Glomerular visceral epithelial cell (primary cell): Measurements from ENCODE around the gene ZBTB18.

Experiments
- DNase-seq: peaks from one replicate; pipeline ENCODE4 v3.0.0-alpha.2; 2016; ENCODE audit errors: extremely low spot score

The ZBTB18 gene

GRCh38 chr1:244062156-244062725 is 11.2 kb downstream of the ZBTB18 start:
- no peak for DNase-seq

- DNase-seq = no peak
Measured at GRCh38 chr1:244063498-244063897, 12.4 kb downstream of the ZBTB18 start.

DNA sequence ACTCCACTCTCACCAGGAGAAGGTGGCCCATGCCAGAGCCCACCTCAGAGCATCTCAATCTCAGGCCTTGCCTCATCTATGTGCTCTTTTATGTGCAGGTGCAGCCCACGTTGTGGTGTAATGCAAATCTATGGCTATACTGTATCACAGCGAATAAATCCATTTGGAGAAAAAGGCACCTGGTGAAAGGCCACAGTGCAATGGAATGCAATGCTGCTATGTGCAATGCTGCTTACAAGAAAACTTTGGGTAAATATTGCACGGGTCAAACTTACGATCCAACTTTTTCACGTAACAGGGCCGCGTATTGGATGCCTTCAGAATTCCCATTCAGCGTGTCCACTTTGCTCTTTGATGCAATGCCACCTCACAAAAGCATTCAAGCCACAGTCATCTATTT is 13.5 kb downstream of the ZBTB18 start:
- no peak for DNase-seq

DNA sequence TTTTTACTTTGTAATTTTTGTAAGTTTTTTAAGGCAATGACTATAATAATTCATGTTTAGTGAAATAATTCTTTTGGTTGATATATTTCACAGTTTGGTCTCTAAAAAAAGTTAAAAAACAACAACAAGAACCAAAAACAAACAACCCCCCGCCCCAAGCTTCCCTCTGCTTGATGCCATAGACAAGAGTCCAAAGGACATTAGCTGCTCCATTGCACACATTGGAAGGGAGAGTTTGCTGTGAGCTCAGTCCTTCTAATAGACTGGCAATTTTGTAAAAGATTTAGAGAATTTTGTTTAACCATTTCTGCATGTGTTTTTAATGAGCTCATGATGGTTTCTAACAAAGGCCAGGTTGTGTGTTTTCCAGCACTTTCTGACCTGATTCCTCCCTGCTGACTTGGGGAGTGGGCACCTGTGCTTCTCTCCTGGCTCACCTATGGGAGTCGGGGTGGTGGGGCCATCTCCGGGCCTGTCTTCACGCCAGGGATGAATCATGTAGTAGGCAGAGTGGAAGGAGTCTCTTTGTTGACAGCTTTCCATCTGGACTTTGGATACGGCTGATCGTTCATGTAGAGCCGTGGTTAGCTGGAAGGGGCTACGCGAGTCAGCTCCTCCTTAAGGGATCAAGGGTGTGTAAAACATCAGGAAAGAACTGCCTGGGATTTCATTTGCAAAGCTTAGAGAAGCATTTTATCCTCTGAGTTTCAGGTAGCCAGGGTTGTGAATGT is 14.1 kb downstream of the ZBTB18 start:
- DNase-seq = peak; percentile 69

DNA sequence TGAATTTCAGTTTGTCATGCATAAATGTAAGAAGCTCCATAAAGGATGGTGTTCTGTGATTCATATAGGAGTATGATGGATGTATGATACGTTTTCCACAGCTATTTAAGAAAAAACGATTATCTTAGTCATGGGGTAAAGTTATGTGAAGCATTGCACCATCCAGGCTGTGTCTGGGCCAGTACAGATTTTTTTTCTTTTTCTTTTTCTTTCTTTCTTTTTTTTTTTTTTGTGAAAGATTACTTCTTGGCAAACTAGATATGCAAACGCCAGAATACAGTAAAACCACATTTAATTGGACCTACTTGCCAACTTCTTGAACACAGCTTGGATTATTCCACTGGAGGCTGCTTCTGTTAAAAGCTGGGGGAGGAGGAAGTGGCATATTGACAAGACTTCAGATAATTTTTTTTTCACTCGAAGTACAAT is 14.9 kb downstream of the ZBTB18 start:
- DNase-seq = peak; percentile 46

DNA sequence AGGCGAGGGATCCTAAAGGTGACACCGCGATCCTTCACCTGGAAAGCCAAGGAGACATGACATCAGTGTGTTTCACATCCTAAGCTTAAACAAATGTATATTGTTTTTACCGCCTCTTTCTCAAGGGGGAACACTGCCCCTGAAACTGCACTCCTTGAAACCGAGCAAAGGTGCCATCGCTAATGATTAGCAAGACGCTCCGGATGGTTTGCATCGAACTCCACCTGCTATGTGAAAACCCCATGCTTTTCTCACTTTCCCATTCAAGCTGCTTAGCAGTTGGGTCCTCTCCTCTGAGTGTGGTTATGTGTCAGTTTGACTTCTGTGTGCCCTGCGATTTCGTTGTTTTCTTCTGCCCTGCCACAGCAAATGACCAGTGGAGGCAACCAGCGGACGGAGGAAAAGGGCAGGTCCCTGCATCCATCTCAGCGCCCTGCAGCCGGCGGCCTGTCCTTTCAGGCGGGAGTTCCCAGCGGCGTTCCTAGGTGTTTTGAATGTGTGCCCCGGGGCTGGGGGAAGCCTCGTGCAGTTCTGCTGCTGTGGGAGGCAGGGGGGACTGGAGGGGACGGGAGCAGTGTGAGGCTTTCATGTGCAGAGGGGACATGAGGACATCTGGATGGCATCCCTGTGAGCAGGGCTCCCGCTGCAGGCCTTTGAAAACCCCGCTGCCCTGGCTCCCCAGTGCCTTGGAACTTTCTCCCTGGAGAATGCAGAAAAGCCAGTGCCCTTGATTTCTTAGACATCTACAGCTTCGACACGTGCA is 16.1 kb downstream of the ZBTB18 start:
- no peak for DNase-seq

DNA sequence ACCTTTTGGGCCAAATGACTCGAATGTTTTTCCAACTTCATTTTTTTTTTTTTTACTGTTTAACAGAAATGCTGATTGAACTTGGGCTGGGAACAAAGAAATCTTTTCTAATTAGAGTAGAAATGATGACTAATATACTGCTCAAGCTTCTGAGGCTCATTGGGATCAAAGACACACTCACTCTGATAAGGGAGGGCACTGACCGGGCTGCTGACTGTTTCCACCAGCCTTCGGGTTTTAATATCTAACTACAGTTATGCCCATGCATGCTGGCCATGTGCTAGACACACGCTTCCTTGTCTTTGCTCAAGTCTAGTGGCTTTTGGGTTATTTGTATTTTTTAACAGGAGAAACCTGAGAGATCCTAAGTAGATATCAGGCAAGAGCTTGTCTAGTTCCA is 16.8 kb downstream of the ZBTB18 start:
- DNase-seq = peak; percentile 71

GRCh38 chr1:244068567-244068966 is 17.5 kb downstream of the ZBTB18 start:
- no peak for DNase-seq

- no peak for DNase-seq
Measured at GRCh38 chr1:244069326-244069898, 18.3 kb downstream of the ZBTB18 start.

DNA sequence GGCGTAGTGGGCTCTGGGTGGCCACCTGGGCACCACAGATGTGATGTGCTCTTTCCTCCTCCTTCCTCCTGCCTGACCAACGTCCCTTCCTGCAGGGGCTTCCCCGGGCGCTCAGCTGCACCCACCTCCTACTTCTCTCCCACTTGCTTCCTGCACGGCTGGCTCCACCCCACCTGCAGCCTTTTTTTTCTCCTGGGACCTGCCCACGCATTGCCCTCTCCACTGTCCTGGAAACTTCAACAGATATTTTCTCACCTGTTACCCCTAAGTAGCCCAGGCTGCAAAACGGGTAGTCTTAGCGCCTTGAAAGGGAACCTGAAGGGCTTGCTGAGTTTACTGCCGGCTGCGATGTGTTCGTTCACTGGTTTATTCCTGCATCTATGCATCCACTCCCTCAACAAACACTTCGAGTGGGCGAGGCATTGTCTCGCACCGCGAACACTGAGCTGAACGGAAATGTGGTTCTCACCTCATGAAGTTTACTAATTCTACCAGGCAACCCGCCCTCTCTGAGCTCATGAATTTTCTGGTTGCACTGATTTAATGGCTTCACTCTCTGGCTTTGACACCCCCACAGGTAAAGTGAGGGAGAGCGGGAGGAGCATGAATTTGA is 23.6 kb downstream of the ZBTB18 start:
- no peak for DNase-seq

DNA sequence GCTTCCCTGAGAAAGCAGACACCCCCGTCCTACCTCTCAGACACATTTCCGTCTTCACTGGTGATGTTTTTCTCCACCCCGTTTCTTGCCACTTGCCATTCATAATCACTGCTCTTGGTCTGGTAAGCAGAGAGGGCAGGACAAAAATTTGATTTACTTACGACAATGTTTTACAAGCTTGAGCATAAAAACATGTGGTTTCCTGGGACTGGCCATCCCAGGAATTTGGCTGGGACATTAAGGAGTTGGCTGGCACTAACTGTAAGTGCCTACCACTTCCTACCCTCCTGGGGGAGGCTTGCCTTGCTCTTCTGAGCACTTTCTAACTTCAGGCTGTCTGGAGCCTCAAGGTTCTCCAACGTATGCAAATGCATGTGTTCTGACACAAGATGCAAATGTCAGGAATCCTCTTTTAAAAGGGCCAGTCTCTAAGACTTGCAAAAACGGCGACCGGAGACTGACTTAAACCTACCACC is 24.2 kb downstream of the ZBTB18 start:
- peak; percentile 42 for DNase-seq

DNA sequence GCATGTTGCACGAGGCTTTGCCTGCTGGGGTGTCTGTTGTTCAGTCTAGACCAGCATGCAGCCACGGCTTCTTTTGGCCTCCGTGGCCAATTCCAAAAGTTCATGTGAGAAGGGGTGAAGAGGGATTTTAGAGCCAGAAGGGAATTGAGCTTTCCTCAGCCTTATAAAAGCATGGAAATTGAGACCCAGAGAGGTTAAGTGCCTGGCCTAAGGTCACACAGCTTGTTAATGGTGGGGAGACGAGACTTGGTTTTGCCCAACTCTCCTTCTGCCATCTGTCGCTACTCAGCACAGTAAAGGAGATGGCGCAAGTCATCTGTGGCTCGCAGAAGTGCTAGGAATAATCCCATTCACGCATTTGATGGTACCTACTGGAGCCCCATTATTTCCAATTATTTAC is 25.7 kb downstream of the ZBTB18 start:
- DNase-seq = no peak

- peak; percentile 7 for DNase-seq
Measured at GRCh38 chr1:244077473-244078220, 26.6 kb downstream of the ZBTB18 start.

DNA sequence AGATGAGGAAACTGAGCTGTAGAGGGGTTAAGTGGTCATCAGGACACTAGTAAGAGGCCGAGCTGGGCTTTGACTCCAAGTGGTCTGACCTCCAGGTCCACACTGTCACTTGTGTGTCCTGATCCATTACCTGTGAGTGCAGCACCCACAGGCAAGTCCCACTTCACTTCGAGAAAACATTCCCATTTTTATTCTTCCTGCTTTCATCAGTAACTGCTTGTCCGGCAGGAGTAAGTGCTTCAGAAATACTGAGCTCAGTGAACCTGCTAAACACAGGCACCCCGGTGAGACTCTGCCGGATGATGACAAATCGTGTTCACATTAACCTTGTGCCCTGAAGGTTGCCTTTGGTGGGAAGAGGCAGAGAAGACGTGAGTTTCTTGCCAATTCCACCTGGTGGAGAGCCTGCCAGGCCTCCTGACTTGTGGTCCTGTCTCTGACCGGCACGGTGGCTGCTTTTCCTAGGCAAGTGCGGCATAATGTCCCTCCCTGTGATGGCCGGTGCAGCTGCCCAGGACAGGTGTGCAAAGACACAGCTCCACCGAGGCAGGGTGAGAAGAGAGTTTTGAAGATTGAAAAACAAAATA is 29.4 kb downstream of the ZBTB18 start:
- peak; percentile 77 for DNase-seq

DNA sequence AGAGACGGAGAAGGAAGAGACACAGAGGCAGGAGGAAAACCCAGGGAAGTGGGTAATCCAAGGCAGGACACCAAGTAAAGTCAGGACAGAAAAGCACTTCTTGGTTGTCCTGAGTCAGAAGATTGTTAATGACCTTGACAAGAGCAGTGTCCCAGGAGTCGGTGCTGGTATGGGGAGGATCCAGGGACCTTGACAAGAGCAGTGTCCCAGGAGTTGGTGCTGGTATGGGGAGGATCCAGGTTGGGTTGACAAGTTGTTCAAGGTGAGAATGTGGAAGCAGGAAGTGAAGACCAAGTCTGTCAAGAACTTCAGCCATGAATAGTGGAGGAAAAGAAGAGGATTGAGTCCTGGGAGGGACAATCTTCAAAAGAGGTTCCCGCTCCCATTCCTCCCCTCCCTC is 31.9 kb downstream of the ZBTB18 start:
- no peak for DNase-seq

GRCh38 chr1:244083383-244083943 is 32.4 kb downstream of the ZBTB18 start:
- DNase-seq = no peak

DNA sequence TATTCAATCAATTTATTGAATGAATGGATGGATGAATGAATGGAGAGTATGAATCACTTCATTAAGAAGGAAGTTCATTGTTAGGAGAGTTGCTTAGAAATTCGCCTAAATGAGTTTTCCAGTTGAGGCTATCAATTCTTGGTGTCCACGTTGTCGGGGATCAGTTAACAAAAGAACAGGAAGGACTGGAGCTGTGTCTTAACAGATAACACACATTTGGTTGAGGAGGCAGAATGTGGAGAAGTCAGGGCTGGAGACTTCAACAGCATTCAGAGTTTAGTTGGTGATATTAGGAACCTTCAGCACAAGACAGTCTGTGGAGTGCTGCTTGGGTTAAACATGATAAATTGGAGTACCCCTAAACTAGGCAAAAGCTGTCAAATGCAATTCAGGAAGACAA is 33.7 kb downstream of the ZBTB18 start:
- DNase-seq = no peak

DNA sequence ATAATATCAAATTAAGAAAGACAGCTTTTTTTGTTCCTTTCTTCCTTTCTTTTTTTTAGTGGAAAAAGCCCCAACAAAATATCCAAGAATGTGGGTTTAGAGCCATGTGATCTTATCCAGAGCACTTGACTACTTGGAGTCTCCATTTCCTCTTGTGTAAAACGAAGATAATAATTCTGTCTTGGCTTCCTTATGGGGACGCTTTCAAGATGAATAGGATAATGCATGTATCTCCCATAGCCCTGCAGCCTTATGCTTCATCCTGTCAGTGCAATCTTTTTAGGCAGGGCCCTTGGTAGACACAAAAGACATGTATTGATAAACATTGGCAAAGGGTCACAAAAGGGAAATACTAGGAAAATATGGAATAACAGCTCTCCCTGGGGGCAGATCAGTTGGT is 34.8 kb downstream of the ZBTB18 start:
- no peak for DNase-seq

DNA sequence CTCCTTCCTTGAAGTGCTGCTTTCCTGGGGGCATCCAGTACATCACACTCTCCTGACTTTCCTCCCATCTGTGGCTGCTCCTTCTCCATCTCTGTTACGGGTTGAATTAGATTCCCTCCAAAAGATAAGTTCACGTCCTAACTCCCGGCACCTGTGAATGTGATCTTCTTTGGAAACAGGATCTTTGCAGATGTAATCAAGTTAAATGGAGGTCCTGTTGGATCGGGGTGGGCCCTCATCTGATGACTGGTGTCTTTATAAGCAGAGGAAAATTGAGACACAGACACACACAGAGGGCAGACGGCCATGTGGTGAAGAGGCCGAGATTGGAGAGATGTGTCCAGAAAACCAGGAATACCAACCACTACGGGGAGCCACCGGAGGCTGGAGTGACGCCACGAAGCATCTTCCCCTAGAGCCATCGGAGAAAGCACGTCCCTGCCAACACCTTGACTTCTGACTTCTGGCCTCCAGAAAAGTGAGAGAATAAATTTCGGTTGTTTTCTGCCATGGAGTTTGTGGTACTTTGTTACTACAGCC is 36.0 kb downstream of the ZBTB18 start:
- no peak for DNase-seq

- no peak for DNase-seq
Measured at GRCh38 chr1:244087611-244088010, 36.5 kb downstream of the ZBTB18 start.
